Activated CD8-positive, alpha-beta T cell treated with anti-CD3 and anti-CD28 coated beads for 36 hours (primary cell): ENCODE data around the gene CLCN1. TPM values are rescaled to one million over a fixed set of nuclear protein-coding genes. Genes with fewer than 3 reads are reported as not detected.

Source experiments
- ATAC-seq: fragments of 200-7000 bp; cut with Tn5 transposase; one replicate; pipeline ENCODE4 v1.10.0; 2021; ENCODE audit warnings: mild to moderate bottlenecking, moderate library complexity
- CTCF ChIA-PET: fragments of 350-600 bp; sonication (Branson Sonifier 250); formaldehyde crosslinking; loops from one replicate; lab custom pipeline; 2021; ENCODE audit warnings: antibody characterized with exemption; lab: Charles Lee
- POLR2A ChIA-PET: fragments of 350-600 bp; sonication (Branson Sonifier 250); formaldehyde crosslinking; loops from one replicate; lab custom pipeline; 2021; ENCODE audit warnings: antibody characterized with exemption; lab: Charles Lee
- DNase-seq: peaks from one replicate; pipeline ENCODE4 v3.0.0-alpha.2; 2020
- H3K27ac Mint-ChIP-seq: one replicate; pipeline ENCODE4 v1.8.0; 2021; ENCODE audit warnings: mild to moderate bottlenecking, mixed read lengths
- H3K27me3 Mint-ChIP-seq: one replicate; pipeline ENCODE4 v1.8.0; 2021; ENCODE audit warnings: mixed read lengths
- H3K36me3 Mint-ChIP-seq: one replicate; pipeline ENCODE4 v1.8.0; 2021; ENCODE audit warnings: low read depth, mixed read lengths
- H3K4me1 Mint-ChIP-seq: one replicate; pipeline ENCODE4 v1.8.0; 2021; ENCODE audit warnings: low read depth, mixed read lengths
- H3K4me3 Mint-ChIP-seq: one replicate; pipeline ENCODE4 v1.8.0; 2021; ENCODE audit warnings: mild to moderate bottlenecking, moderate library complexity, mixed read lengths
- H3K9me3 Mint-ChIP-seq: one replicate; pipeline ENCODE4 v1.8.0; 2021; ENCODE audit warnings: mixed read lengths
- CTCF ChIP-seq: fragments of 200-600 bp; IDR thresholded peaks from one replicate; pipeline ENCODE4 v1.8.0; 2022; ENCODE audit warnings: antibody characterized with exemption, mild to moderate bottlenecking
- intact Hi-C: fragments of 100-400 bp; cut with micrococcal nuclease; formaldehyde crosslinking; loops from one replicate; pipeline ENCODE4 v1.10.0; 2022
- total RNA-seq, 2 experiments: library from RNA; stranded (reverse); gene quantifications; one replicate each; pipeline ENCODE4 v1.2.3, GENCODE V29; 2021

Gene CLCN1
- total RNA-seq, 2 experiments from 2014 or later: 0.09 TPM; not detected in 1

DNA sequence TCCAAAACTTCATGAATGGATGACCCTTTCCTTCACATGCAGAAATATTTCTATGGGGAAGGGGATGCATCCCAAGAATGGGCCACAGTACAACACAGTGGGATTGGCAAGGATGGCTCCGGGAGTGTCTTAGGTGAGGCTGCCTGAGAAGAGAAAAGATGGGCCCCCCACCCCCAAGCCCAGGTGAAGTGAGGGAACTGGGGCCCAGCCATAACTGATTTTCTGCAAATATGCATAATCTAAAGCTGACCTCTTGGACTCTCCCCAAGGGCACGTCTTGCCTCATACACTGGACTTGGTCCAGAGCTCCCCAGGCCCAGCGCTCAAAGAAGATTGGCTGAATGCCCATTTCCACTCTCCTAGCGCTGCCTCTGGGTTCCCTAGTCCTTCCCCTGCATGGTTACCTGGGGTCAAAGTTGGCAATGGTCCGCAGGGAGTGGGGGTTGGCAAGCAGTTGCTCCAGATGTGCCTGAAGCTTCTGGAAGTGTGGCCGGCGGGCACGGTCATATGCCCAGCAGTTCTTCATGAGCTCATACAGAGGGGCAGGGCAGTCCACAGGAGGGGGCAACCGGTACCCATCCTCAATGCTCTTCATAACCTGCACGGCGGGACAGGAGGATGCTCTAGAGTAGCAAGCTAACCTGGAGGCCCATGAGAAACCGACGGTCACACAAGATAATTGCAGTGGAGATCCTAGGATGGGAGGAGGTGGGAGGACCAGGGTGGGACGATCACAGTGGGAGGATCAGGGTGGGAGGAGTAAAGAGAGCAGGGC lies 77.5 kb downstream of the CLCN1 start:
- Mint-ChIP-seq H3K27me3 (no peaks in the 10 kb centered on the region), H3K9me3 (no peaks in the 10 kb centered on the region), H3K4me3 (no peak overlapping the region), H3K4me1 (peaks cover 18% of the 10 kb centered on the region), H3K27ac (no peak overlapping the region), H3K36me3 (peaks cover 18% of the 10 kb centered on the region)
- ChIA-PET POLR2A (interaction anchor here (1.3 to 2.0 kb wide), 4 partner anchors 9 to 18 kb away, joined by 4 to 5 read pairs (median 5); partner anchors contain the start of gene EPHA1), CTCF (interaction anchor here (0.7 to 3.7 kb wide), 8 partner anchors 9 to 153 kb away, joined by 3 to 9 read pairs (median 4); partner anchors contain the start of gene EPHA1)
- ATAC-seq: no peak
- intact Hi-C loops: no loop called here
- DNase-seq: no peak
- no peak for TF ChIP-seq CTCF

DNA sequence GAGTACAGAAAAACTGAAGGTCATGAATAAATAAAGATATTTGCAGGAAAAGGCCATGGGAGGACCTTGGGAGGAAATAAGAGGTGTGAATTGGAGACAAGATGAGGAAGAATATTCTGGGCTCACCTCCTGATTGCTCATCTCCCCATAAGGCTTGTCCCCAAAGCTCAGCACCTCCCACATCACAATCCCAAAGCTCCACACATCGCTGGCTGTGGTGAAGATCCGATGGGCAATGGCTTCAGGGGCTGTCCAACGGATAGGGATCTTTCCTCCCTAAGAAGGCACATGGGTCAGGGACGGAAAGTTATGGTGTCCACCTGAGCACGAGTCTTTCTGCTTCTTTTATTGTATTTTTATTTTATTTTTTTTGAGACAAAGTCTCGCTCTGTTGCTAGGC lies 78.2 kb downstream of the CLCN1 start:
- no peak for TF ChIP-seq CTCF
- H3K4me3 Mint-ChIP-seq: no peak overlapping the region
- no peak overlapping the region for H3K27ac Mint-ChIP-seq
- ChIA-PET CTCF (interaction anchor here (0.7 to 1.7 kb wide), 3 partner anchors 14 to 49 kb away, joined by 3 to 4 read pairs (median 4); no protein-coding TSS in a partner anchor), POLR2A (interaction anchor here (1.7 to 2.0 kb wide), 3 partner anchors 10 to 14 kb away, joined by 4 to 5 read pairs (median 5); partner anchors contain the start of gene EPHA1)
- no peak for DNase-seq
- no peak for ATAC-seq
- intact Hi-C loops: no loop called here
- H3K36me3 Mint-ChIP-seq: peaks cover 17% of the 10 kb centered on the region
- peaks cover 17% of the 10 kb centered on the region for H3K4me1 Mint-ChIP-seq
- H3K9me3 Mint-ChIP-seq: no peaks in the 10 kb centered on the region
- no peaks in the 10 kb centered on the region for H3K27me3 Mint-ChIP-seq

- H3K36me3 Mint-ChIP-seq: peaks cover 11% of the 10 kb centered on the region
- no peaks in the 10 kb centered on the region for H3K9me3 Mint-ChIP-seq
- no peak for TF ChIP-seq CTCF
- H3K27me3 Mint-ChIP-seq: no peaks in the 10 kb centered on the region
- ChIA-PET CTCF (interaction anchor here (1.4 kb wide), 1 partner anchor 10 kb away, joined by 4 read pairs; no protein-coding TSS in a partner anchor), POLR2A (interaction anchor here (1.8 kb wide), 1 partner anchor 13 kb away, joined by 5 read pairs; the partner anchor contains the start of gene EPHA1)
- peaks cover 11% of the 10 kb centered on the region for H3K4me1 Mint-ChIP-seq
- H3K27ac Mint-ChIP-seq: no peak overlapping the region
- no peak overlapping the region for H3K4me3 Mint-ChIP-seq
- DNase-seq (no peak), ATAC-seq (no peak)
- intact Hi-C loops: no loop called here
Observed at GRCh38 chr7:143394777-143395176, 78.9 kb downstream of the CLCN1 start.

DNA sequence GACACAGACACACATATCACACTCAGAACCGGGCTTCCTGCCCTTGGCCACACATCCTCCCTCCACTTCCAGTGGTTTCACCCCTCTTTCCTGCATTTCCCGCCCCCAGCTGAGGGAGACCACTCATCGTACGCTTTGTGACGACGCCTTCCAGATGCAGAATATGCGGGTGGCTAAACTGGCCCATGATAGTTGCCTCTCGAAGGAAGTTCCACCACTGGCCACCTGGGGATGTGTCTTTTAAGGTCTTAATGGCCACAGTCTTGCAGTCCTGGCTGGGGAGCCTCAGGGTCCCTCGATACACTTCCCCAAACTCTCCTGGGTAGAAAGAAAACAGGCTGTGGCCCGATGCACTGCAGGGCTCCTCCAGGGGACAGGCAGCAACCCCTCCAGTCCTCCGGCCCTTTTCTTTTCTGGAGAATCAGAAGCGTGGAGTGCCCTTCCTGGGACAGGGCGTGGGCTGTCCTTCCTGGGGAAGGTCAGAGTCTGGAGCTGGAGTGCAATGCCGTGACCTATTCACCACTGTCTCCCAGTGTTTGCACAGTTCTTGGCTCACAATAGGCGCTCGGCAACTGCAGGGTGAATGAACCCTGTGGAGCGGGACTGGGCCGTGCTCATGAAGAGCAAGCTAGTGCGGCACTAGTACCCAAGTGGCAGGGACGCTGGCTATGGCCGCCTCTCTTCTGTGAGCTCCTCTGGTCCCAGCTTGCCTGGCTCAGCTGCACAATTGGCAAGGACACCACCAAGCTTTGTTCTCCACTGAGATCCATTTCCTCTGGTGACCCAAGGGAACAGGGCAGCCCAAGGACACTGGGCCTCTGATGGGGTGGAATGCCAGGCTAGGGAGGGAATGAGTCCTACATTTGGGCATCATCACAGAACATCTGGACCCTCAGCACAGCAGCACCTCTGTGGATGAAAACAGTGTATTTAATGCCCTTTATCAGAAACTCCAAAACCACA lies 79.6 kb downstream of the CLCN1 start:
- intact Hi-C loops: no loop called here
- Mint-ChIP-seq H3K4me1 (peaks cover 7% of the 10 kb centered on the region), H3K9me3 (no peaks in the 10 kb centered on the region), H3K27ac (peak overlapping the region; percentile 30), H3K27me3 (no peaks in the 10 kb centered on the region), H3K4me3 (no peak overlapping the region), H3K36me3 (peaks cover 5% of the 10 kb centered on the region)
- CTCF ChIA-PET: interaction anchor here (0.9 to 1.4 kb wide), 3 partner anchors 9 to 155 kb away, joined by 3 to 4 read pairs (median 3); no protein-coding TSS in a partner anchor
- no peak for TF ChIP-seq CTCF
- ATAC-seq (peak; percentile 61), DNase-seq (no peak)
- POLR2A ChIA-PET: interaction anchor here (0.6 to 1.4 kb wide), 4 partner anchors 12 to 205 kb away, joined by 3 to 5 read pairs (median 3); no protein-coding TSS in a partner anchor
